Motor neuron (in vitro differentiated cells): ENCODE measurements around the gene TRAPPC2. TPM values are rescaled to one million over a fixed set of nuclear protein-coding genes. Genes with fewer than 3 reads are reported as not detected.
"Not testable (repeated sequence)": the region's sequence is repeated elsewhere in the genome, so short reads cannot be mapped to it uniquely, and the experiment has no call there.

Experiments
- ATAC-seq, 8 experiments: fragments of 200-7000 bp; cut with Tn5 transposase; replicated peaks in 6 of 8; 2 replicates each; pipeline ENCODE4 v1.8.0; 2021; ENCODE audit warnings: mild to moderate bottlenecking in 8 of 8, moderate library complexity in 8 of 8
- H3K27ac ChIP-seq, 2 donors: fragments of 250-450 bp; sonication (Bioruptor Pico); 2 replicates each; pipeline ENCODE4 v1.9.0; 2021; ENCODE audit warnings: antibody characterized with exemption in 2 of 2, mild to moderate bottlenecking in 2 of 2, moderate library complexity in 1 of 2
- H3K4me1 ChIP-seq, 2 donors: fragments of 250-450 bp; sonication (Bioruptor Pico); replicated peaks in 1 of 2; 2 replicates each; pipeline ENCODE4 v1.6.1; 2021; ENCODE audit warnings: antibody characterized with exemption in 2 of 2, mild to moderate bottlenecking in 2 of 2, moderate library complexity in 1 of 2
- H3K4me3 ChIP-seq, 5 donors: fragments of 250-450 bp; sonication (Bioruptor Pico); 2 replicates each; pipeline ENCODE4 v1.9.0; 2021; ENCODE audit warnings: antibody characterized with exemption in 5 of 5, mild to moderate bottlenecking in 5 of 5, moderate library complexity in 4 of 5
- WGBS, 10 experiments: fragments of 450-650 bp; shearing (Covaris generic); methylation state at CpG; one replicate each; pipeline ENCODE4 v1.0.0; 2022; 5-methylcytosine and 5-hydroxymethylcytosine counted together
- in situ Hi-C, 9 experiments: fragments of 400-800 bp; cut with MboI; loops; one replicate each; pipeline ENCODE4 v1.15.0; 2021; ENCODE audit warnings: low sequenced_read_pairs in 9 of 9, low pct_unique_long_range_greater_than_20kb in 2 of 9; ENCODE audit not compliant: unreplicated experiment in 9 of 9
- total RNA-seq, 8 experiments: library from RNA; unstranded; fragments of 300-600 nt; gene quantifications; 2 replicates each; pipeline versions ENCODE4 v1.2.3 to v1.2.4, GENCODE V29; 2022

The TRAPPC2 gene
- total RNA-seq, 8 experiments from 2014 or later, result 10.9 to 66.5 (median 29.4) TPM

- in situ Hi-C loops, result not testable (repeated sequence)
Observed at GRCh38 chrX:13679700-13680099, 54.7 kb downstream of the TRAPPC2 start.

DNA sequence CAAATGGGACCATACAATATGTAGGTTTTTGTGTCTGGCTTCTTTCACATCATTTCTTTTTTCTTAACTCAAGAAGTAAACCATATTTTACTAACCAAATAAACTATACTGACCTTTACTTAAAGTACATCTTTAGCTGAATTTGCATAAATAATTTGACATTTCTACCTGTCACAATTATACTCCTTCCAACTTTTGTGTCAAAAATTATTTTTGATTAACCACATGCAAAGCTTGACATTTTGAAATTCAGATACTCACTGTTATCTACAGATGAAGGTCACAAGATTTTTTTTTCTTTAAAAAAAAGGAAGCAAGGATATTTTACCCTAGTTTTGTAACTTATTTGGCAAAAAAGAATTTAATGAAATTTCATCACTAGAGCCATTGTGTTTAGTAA lies 57.5 kb downstream of the TRAPPC2 start:
- no peak overlapping the region for H3K4me3 ChIP-seq
- H3K4me1 ChIP-seq, result no peaks in the 10 kb centered on the region
- no peak overlapping the region for H3K27ac ChIP-seq
- ATAC-seq, result no peak
- in situ Hi-C loops, result no loop called here

More at GRCh38 chrX:13679700-13680099, 54.7 kb downstream of the TRAPPC2 start:
- H3K4me3 ChIP-seq, H3K27ac ChIP-seq, H3K4me1 ChIP-seq, ATAC-seq: not testable (repeated sequence)
- 100% methylated on average over 1 of the region's 4 CpGs; no CpG with 5 or more reads in 9 of the 10 experiments for WGBS, 10 experiments

DNA sequence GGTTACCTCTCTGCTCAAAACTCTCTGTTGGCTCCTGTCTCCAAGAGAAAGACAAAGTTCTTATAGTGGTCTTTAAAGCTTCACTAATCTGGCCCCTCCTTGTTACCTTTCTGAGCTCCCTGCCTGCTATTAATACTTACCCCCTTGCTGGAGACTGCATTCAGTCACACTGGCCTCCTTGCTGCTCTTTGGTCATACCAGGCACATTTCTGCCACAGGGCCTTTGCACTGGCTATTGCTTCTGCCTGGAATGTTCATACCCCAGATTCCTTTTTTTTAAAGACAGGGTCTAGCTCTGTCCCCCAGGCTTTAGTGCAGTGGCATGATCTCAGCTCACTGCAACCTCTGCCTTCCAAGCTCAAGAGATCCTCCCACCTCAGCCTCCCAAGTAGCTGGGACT lies 61.4 kb downstream of the TRAPPC2 start:
- H3K27ac ChIP-seq, result no peak overlapping the region
- no peak for ATAC-seq
- in situ Hi-C loops, result loop anchor here in 2 of 9 experiments (25.0 kb wide), 1 partner anchor 364 kb away; the partner anchor contains the start of gene GEMIN8 (in 2 of the 2)

GRCh38 chrX:13670197-13670596 lies 64.2 kb downstream of the TRAPPC2 start:
- in situ Hi-C loops, result loop anchor here in 2 of 9 experiments (25.0 kb wide), 1 partner anchor 367 kb away; the partner anchor contains the start of gene GEMIN8 (in 2 of the 2)
- 86 to 100% (median 89%) methylated on average over 1 to 5 of the region's 5 CpGs; no CpG with 5 or more reads in 7 of the 10 experiments for WGBS, 10 experiments
- H3K27ac ChIP-seq, result no peak overlapping the region
- H3K4me1 ChIP-seq, result no peaks in the 10 kb centered on the region
- H3K4me3 ChIP-seq, result no peak overlapping the region
- ATAC-seq, result no peak

More for the DNA sequence above, 61.4 kb downstream of the TRAPPC2 start:
- Histone ChIP-seq H3K4me3 (no peak overlapping the region), H3K4me1 (no peaks in the 10 kb centered on the region)

DNA sequence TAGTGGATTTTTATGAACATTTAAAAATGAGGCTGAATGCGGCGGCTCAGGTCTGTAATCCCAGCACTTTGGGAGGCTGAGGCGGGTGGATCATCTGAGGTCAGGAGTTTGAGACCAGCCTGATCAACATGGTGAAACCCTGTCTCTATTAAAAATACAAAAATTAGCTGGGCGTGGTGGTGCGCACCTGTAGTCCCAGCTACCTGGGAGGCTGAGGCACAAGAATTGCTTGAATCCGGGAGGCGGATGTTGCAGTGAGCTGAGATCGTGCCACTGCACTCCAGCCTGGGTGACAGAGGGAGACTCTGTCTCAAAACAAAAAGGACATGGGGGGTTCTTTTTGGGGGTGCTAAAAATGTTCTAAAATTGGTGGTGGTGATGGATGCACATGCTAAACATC lies 64.7 kb downstream of the TRAPPC2 start:
- not testable (repeated sequence) for ATAC-seq, H3K27ac ChIP-seq, H3K4me3 ChIP-seq, H3K4me1 ChIP-seq
- 67 to 98% methylated on average over 3 to 4 of the region's 8 CpGs; no CpG with 5 or more reads in 8 of the 10 experiments for WGBS, 10 experiments
- in situ Hi-C loops, result loop anchor here in 2 of 9 experiments (25.0 kb wide), 1 partner anchor 368 kb away; the partner anchor contains the start of gene GEMIN8 (in 2 of the 2)

DNA sequence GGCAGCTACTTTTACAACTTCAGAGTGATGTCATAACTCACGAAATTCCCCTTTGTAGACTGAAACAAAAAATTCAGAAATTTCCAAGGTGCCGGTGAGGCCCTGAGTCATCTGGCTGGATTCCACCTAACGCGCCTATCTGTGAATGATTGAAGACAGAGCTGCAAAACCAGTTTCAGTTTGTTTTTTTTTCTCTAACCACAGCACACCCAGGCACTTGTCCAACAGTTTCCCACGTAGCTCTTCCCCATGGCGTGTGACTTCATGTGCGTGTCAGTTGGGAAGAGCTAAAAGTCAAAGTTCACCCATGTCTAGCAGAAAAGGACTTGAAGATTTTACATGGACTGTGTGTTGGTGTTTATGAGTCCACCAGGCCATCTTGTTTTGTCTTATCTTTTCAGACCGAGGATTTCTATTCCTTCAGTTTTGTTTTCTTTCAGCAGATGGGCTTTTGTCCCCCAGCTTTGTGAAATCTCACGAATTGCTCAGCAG lies 65.1 kb downstream of the TRAPPC2 start:
- in situ Hi-C loops, result loop anchor here in 2 of 9 experiments (25.0 kb wide), 1 partner anchor 368 kb away; the partner anchor contains the start of gene GEMIN8 (in 2 of the 2)
- H3K4me3 ChIP-seq, result no peak overlapping the region
- H3K27ac ChIP-seq, result no peak overlapping the region
- ATAC-seq, result peak in 2 of 8 experiments; percentile 77 to 80
- H3K4me1 ChIP-seq, result no peaks in the 10 kb centered on the region
- 7 to 80% (median 72%) methylated on average over 3 to 7 of the region's 9 CpGs; no CpG with 5 or more reads in 7 of the 10 experiments for WGBS, 10 experiments

DNA sequence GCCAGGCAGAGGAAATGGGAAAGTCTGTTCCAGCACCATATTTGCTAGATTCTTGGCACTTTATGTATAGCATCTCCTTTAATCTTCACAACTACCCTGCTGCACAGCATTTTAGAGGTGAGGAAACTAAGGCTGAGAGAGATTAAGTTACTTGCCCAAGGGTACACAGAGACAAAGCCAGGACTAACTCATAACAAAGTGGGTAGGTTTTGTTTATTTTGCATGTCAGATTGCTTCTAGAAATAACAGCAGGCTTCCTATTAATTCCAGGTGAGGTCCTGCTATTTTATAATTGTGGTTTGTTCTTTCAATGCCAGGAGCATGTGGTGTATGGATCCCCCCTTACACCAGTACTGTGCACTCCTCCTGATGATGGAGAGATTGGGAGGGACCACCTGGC lies 66.5 kb downstream of the TRAPPC2 start:
- no peak for ATAC-seq
- in situ Hi-C loops, result loop anchor here in 2 of 9 experiments (25.0 kb wide), 1 partner anchor 369 kb away; the partner anchor contains the start of gene GEMIN8 (in 2 of the 2)
- Histone ChIP-seq H3K4me3 (no peak overlapping the region), H3K4me1 (no peaks in the 10 kb centered on the region), H3K27ac (no peak overlapping the region)

DNA sequence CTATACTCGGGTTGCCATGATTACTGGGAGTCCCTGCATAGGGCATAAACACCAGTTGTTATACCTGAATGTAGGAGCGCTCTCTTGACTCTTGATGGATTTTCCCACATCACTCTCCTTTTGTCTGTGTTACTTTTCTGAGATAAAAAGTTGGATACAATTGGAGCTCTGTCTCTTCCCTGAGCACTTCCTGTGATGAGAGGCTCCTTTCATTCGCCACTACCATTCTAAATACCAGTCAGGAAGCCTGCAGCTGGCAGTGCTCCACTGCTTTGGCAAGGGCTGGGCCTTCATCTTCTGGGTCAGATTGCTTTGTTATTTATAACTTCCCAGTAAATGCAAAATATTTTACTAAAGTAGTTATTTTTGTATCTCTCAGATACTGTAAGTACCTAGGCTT lies 67.6 kb downstream of the TRAPPC2 start:
- in situ Hi-C loops, result loop anchor here in 2 of 9 experiments (25.0 kb wide), 1 partner anchor 370 kb away; the partner anchor contains the start of gene GEMIN8 (in 2 of the 2)
- ATAC-seq, result peak in 1 of 8 experiments; percentile 32
- H3K27ac ChIP-seq, result no peak overlapping the region

GRCh38 chrX:13664020-13664419 lies 70.4 kb downstream of the TRAPPC2 start:
- Histone ChIP-seq H3K4me3 (no peak overlapping the region), H3K4me1 (no peaks in the 10 kb centered on the region), H3K27ac (no peak overlapping the region)
- in situ Hi-C loops, result loop anchor here in 2 of 9 experiments (25.0 kb wide), 1 partner anchor 373 kb away; the partner anchor contains the start of gene GEMIN8 (in 2 of the 2)
- ATAC-seq, result no peak
- 60 to 100% (median 90%) methylated on average over 1 to 3 of the region's 3 CpGs; no CpG with 5 or more reads in 5 of the 10 experiments for WGBS, 10 experiments

More for the DNA sequence above, 67.6 kb downstream of the TRAPPC2 start:
- no peak overlapping the region for H3K4me3 ChIP-seq
- 78 to 81% (median 81%) methylated on average over 1 to 3 of the region's 3 CpGs; no CpG with 5 or more reads in 6 of the 10 experiments for WGBS, 10 experiments
- no peaks in the 10 kb centered on the region for H3K4me1 ChIP-seq

DNA sequence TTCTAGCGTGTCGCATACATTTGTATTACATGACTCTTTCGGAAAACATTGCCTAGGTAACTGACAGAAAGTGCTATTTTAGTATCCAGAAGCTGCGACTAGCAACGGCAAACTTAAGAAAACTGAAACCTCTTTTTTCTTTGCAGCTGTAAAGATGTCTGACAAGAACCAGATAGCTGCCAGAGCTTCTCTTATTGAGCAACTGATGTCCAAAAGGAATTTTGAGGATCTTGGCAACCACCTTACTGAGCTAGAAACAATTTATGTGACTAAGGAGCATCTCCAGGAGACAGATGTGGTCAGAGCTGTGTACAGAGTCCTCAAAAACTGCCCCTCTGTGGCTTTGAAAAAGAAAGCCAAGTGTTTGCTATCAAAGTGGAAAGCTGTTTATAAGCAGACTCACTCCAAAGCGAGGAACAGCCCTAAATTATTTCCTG lies 72.0 kb downstream of the TRAPPC2 start:
- WGBS, 10 experiments, result 75 to 100% (median 90%) methylated on average over 1 to 6 of the region's 6 CpGs; no CpG with 5 or more reads in 5 of the 10 experiments
- Histone ChIP-seq H3K27ac (no peak overlapping the region), H3K4me1 (no peaks in the 10 kb centered on the region), H3K4me3 (no peak overlapping the region)
- in situ Hi-C loops, result loop anchor here in 2 of 9 experiments (25.0 kb wide), 1 partner anchor 375 kb away; the partner anchor contains the start of gene GEMIN8 (in 2 of the 2)
- peak in 1 of 8 experiments; percentile 26 for ATAC-seq

Other genes with a start within 250 kb of the TRAPPC2 start
- gene EGFL6, start 165.0 kb downstream of the TRAPPC2 start, total RNA-seq, result 1 to 10 TPM in 4 of 8 experiments, under 1 TPM in 4; 0.33 to 6.8 (median 2.0) TPM
- gene TCEANC, start 81.5 kb downstream of the TRAPPC2 start, total RNA-seq, result 1 to 10 TPM; 1.9 to 7.0 (median 3.6) TPM
- 10 to 100 TPM; 10.4 to 29.6 (median 15.0) TPM for gene RAB9A, start 45.5 kb downstream of the TRAPPC2 start, total RNA-seq
- gene OFD1, start 128 bp upstream of the TRAPPC2 start, total RNA-seq, result 10 to 100 TPM; 10.5 to 35.0 (median 23.8) TPM
- gene GPM6B, start 82.5 kb upstream of the TRAPPC2 start, total RNA-seq, result 100 to 1,000 TPM in 2 of 8 experiments, 10 to 100 TPM in 4, 1 to 10 TPM in 2; 1.3 to 233 (median 65.1) TPM